Stimulated activated effector memory CD8-positive, alpha-beta T cell treated with anti-CD3 and anti-CD28 coated beads, Interleukin-12 subunit alpha, Interleukin-12 subunit beta, amount 100 ng/mL, for 72 hours (primary cell): ENCODE measurements around the gene ARFGAP3.

Experiments used
- ATAC-seq: fragments of 150-1000 bp; cut with Tn5 transposase; 2 replicates; pipeline ENCODE4 v1.10.0; 2021
- DNase-seq, 2 donors: peaks; one replicate each; pipeline ENCODE4 v3.0.0; 2021 to 2022; ENCODE audit warnings: low spot score in 2 of 2
- H3K27ac Mint-ChIP-seq: one replicate; pipeline ENCODE4 v1.8.0; 2022; ENCODE audit warnings: mild to moderate bottlenecking, mixed read lengths
- H3K36me3 Mint-ChIP-seq: one replicate; pipeline ENCODE4 v1.8.0; 2022; ENCODE audit warnings: mild to moderate bottlenecking, mixed read lengths
- H3K4me1 Mint-ChIP-seq: one replicate; pipeline ENCODE4 v1.8.0; 2022; ENCODE audit warnings: mixed read lengths
- H3K4me3 Mint-ChIP-seq: one replicate; pipeline ENCODE4 v1.8.0; 2022; ENCODE audit warnings: mild to moderate bottlenecking, mixed read lengths
- H3K9me3 Mint-ChIP-seq: one replicate; pipeline ENCODE4 v1.8.0; 2022; ENCODE audit warnings: mixed read lengths

Gene ARFGAP3

GRCh38 chr22:42889304-42889703 is 32.2 kb upstream of the ARFGAP3 start:
- Mint-ChIP-seq H3K9me3 (no peaks in the 10 kb centered on the region), H3K27ac (peak overlapping the region; percentile 68), H3K4me3 (peak overlapping the region; percentile 35), H3K36me3 (peaks cover 40% of the 10 kb centered on the region), H3K4me1 (peaks cover 34% of the 10 kb centered on the region)
- peak; percentile 64 for ATAC-seq
- no peak for DNase-seq

DNA sequence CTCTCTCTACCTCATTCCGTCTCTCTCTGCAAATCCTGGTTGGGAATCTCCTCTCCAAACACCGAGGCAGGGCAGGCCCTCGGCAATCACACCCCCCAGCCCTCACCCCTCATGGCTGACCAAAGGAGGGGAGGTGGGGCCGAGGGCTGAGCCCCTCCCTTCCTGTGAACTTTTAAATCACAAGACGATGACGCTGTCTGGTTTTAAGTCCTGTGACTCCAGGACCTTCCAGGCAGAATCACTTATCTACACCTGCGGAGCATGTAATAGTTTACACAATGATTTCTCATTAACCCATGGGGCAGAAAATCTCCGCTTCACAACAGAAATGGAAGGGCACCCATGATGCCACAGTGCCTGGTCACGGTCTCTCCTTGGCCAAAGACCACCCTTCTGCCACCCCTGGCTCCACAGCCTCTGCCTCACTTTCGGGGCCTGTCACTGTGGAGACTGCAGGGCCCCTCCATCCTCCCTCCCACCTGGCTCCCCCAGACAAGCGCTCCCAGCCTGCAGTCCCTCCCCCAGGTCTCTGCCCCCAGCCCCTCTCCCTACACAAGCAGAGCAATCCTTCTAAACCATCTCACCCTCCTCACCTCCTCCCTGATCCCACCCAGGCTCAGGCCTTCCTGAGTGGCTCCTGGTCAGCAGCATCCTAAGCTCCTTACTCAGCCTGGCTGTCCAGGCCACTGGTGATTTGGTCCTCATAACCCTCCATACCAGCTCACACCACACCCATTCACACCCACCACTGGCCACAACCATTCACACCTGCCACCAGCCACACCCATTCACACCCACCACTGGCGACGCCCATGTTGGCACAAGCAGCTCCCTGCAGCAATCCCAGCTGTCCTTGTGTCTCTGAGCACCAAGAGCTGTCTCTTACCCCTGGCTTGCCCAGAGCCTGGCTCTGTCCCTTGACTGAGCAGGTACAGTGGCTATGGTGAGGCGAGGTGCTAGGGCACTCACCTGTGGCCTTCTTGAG is 30.7 kb upstream of the ARFGAP3 start:
- Mint-ChIP-seq H3K4me3 (no peak overlapping the region), H3K9me3 (no peaks in the 10 kb centered on the region), H3K27ac (peak overlapping the region; percentile 68), H3K36me3 (peaks cover 46% of the 10 kb centered on the region), H3K4me1 (peaks cover 26% of the 10 kb centered on the region)
- no peak for ATAC-seq
- no peak for DNase-seq

- H3K27ac Mint-ChIP-seq = peak overlapping the region; percentile 68
- H3K4me3 Mint-ChIP-seq = no peak overlapping the region
- DNase-seq (no peak), ATAC-seq (no peak)
- no peaks in the 10 kb centered on the region for H3K9me3 Mint-ChIP-seq
- peaks cover 26% of the 10 kb centered on the region for H3K4me1 Mint-ChIP-seq
- H3K36me3 Mint-ChIP-seq = peaks cover 50% of the 10 kb centered on the region
Measured at GRCh38 chr22:42887120-42887519, 30.0 kb upstream of the ARFGAP3 start.

DNA sequence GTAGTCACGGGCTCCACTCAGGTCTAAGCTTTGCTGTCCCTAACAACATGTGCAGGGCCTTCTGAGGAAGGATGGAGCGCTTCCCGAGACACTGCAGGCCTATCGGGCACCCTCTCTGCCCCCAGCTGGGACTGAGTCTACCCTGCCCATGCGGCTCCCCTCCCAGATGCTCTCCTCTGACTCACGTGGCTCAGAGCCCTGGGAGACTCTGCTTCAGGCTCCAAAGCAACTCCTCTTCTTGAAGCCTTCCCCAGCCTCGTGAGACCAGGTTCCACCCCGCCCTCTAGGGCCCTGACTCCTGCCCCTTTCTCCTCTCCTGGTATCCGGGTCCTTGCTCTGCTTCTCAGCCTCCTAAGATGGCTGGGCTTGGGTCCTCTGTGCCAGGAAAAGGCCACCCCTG is 28.4 kb upstream of the ARFGAP3 start:
- Mint-ChIP-seq H3K9me3 (no peaks in the 10 kb centered on the region), H3K36me3 (peaks cover 40% of the 10 kb centered on the region), H3K4me3 (no peak overlapping the region), H3K27ac (peak overlapping the region; percentile 78), H3K4me1 (peaks cover 20% of the 10 kb centered on the region)
- DNase-seq (no peak), ATAC-seq (no peak)

- H3K9me3 Mint-ChIP-seq = no peaks in the 10 kb centered on the region
- no peak overlapping the region for H3K4me3 Mint-ChIP-seq
- DNase-seq (no peak), ATAC-seq (no peak)
- peaks cover 20% of the 10 kb centered on the region for H3K4me1 Mint-ChIP-seq
- peaks cover 43% of the 10 kb centered on the region for H3K36me3 Mint-ChIP-seq
- H3K27ac Mint-ChIP-seq = peak overlapping the region; percentile 52
Measured at GRCh38 chr22:42884616-42885375, 27.7 kb upstream of the ARFGAP3 start.

GRCh38 chr22:42883970-42884369 is 26.9 kb upstream of the ARFGAP3 start:
- ATAC-seq (no peak), DNase-seq (no peak)
- Mint-ChIP-seq H3K4me3 (no peak overlapping the region), H3K36me3 (peaks cover 36% of the 10 kb centered on the region), H3K4me1 (peaks cover 12% of the 10 kb centered on the region), H3K9me3 (no peaks in the 10 kb centered on the region), H3K27ac (no peak overlapping the region)

DNA sequence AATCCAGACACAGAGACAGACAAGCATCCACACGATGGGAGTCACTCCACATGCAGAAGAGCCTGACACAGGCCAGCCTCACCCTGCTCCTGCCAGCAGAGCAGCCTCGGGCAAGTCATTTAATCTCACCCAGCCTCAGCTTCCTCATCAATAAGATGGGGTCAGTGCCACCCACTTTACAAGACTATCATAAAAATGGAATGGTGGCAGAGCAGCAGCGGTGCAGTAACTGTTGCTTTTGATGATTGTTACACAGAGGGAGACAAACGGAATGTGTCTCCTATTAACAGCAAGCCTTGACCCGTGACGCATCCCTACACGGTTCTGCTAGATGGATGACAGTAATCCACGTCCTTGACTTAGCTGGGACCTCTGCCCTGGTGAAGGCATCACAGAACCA is 26.0 kb upstream of the ARFGAP3 start:
- peak overlapping the region; percentile 29 for H3K27ac Mint-ChIP-seq
- H3K36me3 Mint-ChIP-seq = peaks cover 33% of the 10 kb centered on the region
- H3K4me1 Mint-ChIP-seq = peaks cover 4% of the 10 kb centered on the region
- H3K9me3 Mint-ChIP-seq = no peaks in the 10 kb centered on the region
- DNase-seq = no peak
- no peak overlapping the region for H3K4me3 Mint-ChIP-seq
- ATAC-seq = no peak

GRCh38 chr22:42881982-42882656 is 25.0 kb upstream of the ARFGAP3 start:
- H3K4me1 Mint-ChIP-seq = no peaks in the 10 kb centered on the region
- no peak overlapping the region for H3K4me3 Mint-ChIP-seq
- H3K36me3 Mint-ChIP-seq = peaks cover 28% of the 10 kb centered on the region
- no peaks in the 10 kb centered on the region for H3K9me3 Mint-ChIP-seq
- no peak for DNase-seq
- no peak for ATAC-seq
- H3K27ac Mint-ChIP-seq = peak overlapping the region; percentile 23

DNA sequence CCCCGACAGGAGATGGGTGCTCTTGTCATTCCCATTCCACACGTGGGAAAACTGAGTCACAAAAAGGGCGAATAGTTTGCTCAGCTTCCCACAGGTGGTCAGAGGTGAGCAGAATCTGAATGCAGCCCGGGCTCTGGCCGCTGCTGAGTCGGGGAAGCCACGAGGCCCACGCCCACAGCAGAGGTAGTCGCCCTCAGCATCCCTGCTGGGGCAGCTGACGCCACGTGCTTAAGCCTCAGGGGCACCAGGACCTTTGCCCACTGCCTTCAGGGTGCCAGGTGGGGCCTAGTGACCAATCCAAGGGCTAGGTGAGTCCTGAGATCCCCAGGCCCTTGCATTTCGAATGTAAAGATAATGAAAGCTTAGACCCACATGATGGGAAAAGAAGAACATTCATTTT is 24.2 kb upstream of the ARFGAP3 start:
- no peak for DNase-seq
- Mint-ChIP-seq H3K4me3 (no peak overlapping the region), H3K36me3 (peaks cover 28% of the 10 kb centered on the region), H3K9me3 (no peaks in the 10 kb centered on the region), H3K4me1 (no peaks in the 10 kb centered on the region), H3K27ac (peak overlapping the region; percentile 23)
- ATAC-seq = no peak

DNA sequence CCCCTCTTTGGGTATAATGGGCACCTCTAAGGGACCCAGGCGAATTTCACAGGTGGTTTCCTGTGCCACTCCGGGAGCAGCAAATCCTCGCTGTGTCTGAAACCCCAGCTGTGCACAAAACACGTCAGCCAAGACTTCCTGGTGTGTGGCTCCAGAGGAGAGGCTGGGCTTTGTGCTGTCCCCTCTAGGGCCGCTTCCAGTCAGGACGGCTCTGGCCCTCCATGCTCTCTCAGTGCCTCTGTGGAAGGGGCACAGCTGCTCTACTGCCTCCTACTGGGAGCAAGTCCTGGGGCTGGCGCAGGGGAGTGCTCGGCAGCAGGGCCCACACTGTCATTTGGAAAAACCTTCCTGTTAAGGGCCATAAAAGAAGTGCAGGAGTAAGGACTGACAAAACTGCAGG is 23.7 kb upstream of the ARFGAP3 start:
- Mint-ChIP-seq H3K9me3 (no peaks in the 10 kb centered on the region), H3K4me1 (no peaks in the 10 kb centered on the region), H3K4me3 (no peak overlapping the region), H3K36me3 (peaks cover 31% of the 10 kb centered on the region), H3K27ac (no peak overlapping the region)
- ATAC-seq = no peak
- no peak for DNase-seq

DNA sequence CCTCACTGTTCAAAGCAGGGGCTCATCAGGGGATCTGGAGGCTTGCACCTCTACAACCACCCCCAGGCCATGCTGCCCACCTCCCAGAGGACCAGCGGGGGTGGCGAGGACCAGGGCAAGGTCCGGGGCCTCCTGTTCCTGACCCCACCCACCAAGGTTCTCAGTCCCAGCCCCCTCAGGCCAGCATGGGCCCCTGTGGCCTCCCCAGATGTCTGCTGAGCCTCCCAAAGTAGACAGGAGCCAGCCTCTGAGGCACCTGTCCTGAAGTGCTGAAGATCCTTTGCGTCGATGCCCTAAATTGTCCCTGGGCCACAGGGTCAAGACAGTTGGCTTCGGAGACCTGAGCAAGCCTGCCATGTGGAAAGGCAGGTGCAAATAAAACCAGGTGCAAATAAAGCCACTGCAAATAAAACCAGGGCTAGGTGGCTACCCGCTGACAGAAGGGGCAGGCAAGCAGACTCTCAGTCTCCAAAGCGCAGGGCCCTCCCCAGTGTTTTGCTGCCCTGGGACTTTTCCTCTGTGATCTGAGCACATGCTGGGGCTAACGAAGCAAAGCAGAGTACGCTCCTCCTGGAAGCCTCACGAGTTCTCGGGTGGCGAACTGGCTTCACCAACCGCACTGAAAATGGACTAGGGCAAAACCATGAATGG is 22.4 kb upstream of the ARFGAP3 start:
- H3K4me3 Mint-ChIP-seq = no peak overlapping the region
- no peaks in the 10 kb centered on the region for H3K9me3 Mint-ChIP-seq
- peaks cover 44% of the 10 kb centered on the region for H3K36me3 Mint-ChIP-seq
- H3K27ac Mint-ChIP-seq = peak overlapping the region; percentile 37
- ATAC-seq (no peak), DNase-seq (no peak)
- no peaks in the 10 kb centered on the region for H3K4me1 Mint-ChIP-seq

DNA sequence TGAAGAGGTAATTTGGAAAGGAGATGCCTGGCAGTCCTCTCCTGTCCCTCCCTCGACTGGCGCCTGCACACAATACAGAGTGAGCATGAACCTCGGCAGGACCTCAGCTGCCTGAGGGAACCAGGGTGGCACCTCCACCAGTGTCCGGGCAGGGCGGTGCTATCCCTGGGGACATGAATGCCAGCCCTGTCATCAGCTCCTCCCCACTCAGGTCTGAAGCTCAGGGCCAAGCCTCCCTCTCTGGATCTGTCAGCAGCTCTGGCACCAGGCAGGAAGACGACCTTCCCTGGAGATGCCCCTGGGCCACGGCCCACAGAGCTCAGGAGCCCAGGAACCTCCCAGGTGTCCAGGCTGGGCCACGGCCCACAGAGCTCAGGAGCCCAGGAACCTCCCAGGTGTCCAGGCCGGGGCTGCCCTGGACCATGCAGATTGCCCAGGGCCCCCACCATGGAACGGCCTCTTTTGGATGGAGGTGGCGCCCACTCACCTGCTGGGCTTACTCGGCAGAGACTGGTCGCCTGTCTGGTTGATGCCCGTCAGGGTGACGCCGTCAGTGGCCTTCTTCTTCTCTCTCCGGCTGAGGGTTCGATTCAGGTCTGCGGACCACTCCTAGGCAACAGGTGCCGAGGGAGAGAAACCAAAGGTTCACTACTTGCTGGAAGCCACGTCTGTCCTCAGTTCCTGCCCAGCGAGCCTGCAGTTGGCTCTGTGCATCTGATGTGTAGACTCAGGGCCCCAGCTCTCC is 21.7 kb upstream of the ARFGAP3 start:
- H3K4me3 Mint-ChIP-seq = no peak overlapping the region
- DNase-seq (no peak), ATAC-seq (no peak)
- peak overlapping the region; percentile 37 for H3K27ac Mint-ChIP-seq
- H3K9me3 Mint-ChIP-seq = no peaks in the 10 kb centered on the region
- peaks cover 49% of the 10 kb centered on the region for H3K36me3 Mint-ChIP-seq
- H3K4me1 Mint-ChIP-seq = no peaks in the 10 kb centered on the region

GRCh38 chr22:42877597-42878340 is 20.7 kb upstream of the ARFGAP3 start:
- no peak for DNase-seq
- Mint-ChIP-seq H3K4me3 (no peak overlapping the region), H3K4me1 (no peaks in the 10 kb centered on the region), H3K36me3 (peaks cover 45% of the 10 kb centered on the region), H3K9me3 (no peaks in the 10 kb centered on the region), H3K27ac (peak overlapping the region; percentile 17)
- no peak for ATAC-seq

DNA sequence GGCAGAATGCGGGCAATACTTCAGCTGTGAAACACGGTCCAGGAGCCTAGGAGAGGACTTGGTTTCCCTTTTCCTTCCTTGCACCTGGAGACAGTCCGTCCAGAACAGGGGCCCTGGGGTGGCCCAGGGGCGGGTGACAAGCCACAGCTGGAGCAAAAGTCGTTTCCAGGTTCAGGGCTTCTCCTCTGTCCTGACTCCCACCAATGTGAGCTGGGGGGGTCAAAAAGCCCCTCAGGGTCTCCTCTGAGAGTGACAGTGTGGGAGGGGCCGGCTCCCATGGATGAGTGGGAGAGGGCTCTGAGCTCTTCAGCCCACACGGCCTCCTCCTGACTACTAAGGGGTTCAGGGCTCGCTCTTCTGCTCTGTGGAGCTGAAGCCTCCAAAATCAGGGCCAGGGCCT is 20.1 kb upstream of the ARFGAP3 start:
- H3K27ac Mint-ChIP-seq = peak overlapping the region; percentile 17

More for the DNA sequence above, 20.1 kb upstream of the ARFGAP3 start:
- DNase-seq (no peak), ATAC-seq (no peak)
- no peaks in the 10 kb centered on the region for H3K4me1 Mint-ChIP-seq
- H3K4me3 Mint-ChIP-seq = no peak overlapping the region
- peaks cover 41% of the 10 kb centered on the region for H3K36me3 Mint-ChIP-seq
- no peaks in the 10 kb centered on the region for H3K9me3 Mint-ChIP-seq
